Motor neuron (in vitro differentiated cells): Measurements from ENCODE around the gene PPP4C. TPM values are rescaled to one million over a fixed set of nuclear protein-coding genes. Genes with fewer than 3 reads are reported as not detected.
A peak's percentile ranks its signal among the peaks of the same experiment; 100 is the strongest.

Source experiments
- ATAC-seq, 8 experiments: fragments of 200-7000 bp; cut with Tn5 transposase; replicated peaks in 6 of 8; 2 replicates each; pipeline ENCODE4 v1.8.0; 2021; ENCODE audit warnings: mild to moderate bottlenecking in 8 of 8, moderate library complexity in 8 of 8
- H3K27ac ChIP-seq, 2 donors: fragments of 250-450 bp; sonication (Bioruptor Pico); 2 replicates each; pipeline ENCODE4 v1.9.0; 2021; ENCODE audit warnings: antibody characterized with exemption in 2 of 2, mild to moderate bottlenecking in 2 of 2, moderate library complexity in 1 of 2
- H3K4me1 ChIP-seq, 2 donors: fragments of 250-450 bp; sonication (Bioruptor Pico); replicated peaks in 1 of 2; 2 replicates each; pipeline ENCODE4 v1.6.1; 2021; ENCODE audit warnings: antibody characterized with exemption in 2 of 2, mild to moderate bottlenecking in 2 of 2, moderate library complexity in 1 of 2
- H3K4me3 ChIP-seq, 5 donors: fragments of 250-450 bp; sonication (Bioruptor Pico); 2 replicates each; pipeline ENCODE4 v1.9.0; 2021; ENCODE audit warnings: antibody characterized with exemption in 5 of 5, mild to moderate bottlenecking in 5 of 5, moderate library complexity in 4 of 5
- WGBS, 10 experiments: fragments of 450-650 bp; shearing (Covaris generic); methylation state at CpG; one replicate each; pipeline ENCODE4 v1.0.0; 2022; 5-methylcytosine and 5-hydroxymethylcytosine counted together
- in situ Hi-C, 9 experiments: fragments of 400-800 bp; cut with MboI; loops; one replicate each; pipeline ENCODE4 v1.15.0; 2021; ENCODE audit warnings: low sequenced_read_pairs in 9 of 9, low pct_unique_long_range_greater_than_20kb in 2 of 9; ENCODE audit not compliant: unreplicated experiment in 9 of 9
- total RNA-seq, 8 experiments: library from RNA; unstranded; fragments of 300-600 nt; gene quantifications; 2 replicates each; pipeline versions ENCODE4 v1.2.3 to v1.2.4, GENCODE V29; 2022

Gene PPP4C
- total RNA-seq, 8 experiments from 2014 or later = 40.1 to 83.7 (median 62.7) TPM

DNA sequence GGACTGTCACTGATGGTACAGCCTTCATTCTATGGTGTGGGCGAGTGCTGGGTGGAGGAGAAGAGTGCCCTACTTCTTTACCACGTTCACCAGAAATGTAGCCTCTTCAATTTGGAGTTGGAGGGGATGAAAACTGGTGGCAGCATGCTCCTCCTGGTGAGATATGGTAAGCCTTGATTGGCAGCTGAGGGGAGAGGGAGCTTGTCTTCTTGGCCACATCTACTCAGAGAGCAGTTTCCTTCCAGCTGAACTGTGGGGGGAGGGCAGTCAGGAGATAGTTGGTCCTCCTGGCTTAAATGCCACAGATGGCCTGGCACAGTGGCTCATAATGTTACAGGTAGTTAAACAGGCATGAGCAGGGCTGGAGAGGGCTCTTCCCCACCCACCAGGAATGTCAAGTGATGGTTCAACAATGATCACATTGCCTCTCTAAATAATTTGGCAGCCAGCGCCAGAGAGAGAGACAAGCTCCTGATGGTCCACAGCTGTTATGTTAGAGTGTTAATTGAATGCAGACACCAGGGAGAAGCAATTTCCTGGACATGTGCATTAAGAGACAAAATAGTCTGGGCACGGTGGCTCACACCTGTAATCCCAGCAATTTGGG lies 56.2 kb downstream of the PPP4C start:
- in situ Hi-C loops = no loop called here
- ATAC-seq = peak in 1 of 8 experiments; percentile 30
- Histone ChIP-seq H3K4me3 (no peak overlapping the region), H3K4me1 (no peaks in the 10 kb centered on the region), H3K27ac (no peak overlapping the region)
- 0 to 86% (median 65%) methylated on average over 1 to 4 of the region's 4 CpGs; no CpG with 5 or more reads in 3 of the 10 experiments for WGBS, 10 experiments

DNA sequence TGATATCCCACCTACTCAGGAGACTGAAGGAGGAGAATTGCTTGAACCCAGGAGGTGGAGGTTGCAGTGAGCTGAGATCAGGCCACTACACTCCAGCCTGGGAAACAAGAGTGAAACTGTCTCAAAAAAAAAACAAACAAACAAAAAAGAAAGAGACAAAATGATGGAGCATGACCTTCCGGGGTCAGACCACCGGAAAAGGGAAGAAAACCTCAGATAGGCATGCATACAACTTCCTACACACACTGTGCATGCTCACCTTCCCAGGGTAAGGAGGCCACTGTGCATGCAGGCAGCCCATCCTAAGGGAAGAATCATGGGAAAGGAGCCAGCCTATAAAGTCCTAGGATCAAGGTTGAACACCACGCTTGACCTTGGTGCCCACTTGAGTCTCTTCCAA lies 56.8 kb downstream of the PPP4C start:
- H3K4me3 ChIP-seq = no peak overlapping the region
- in situ Hi-C loops = no loop called here
- no peak for ATAC-seq
- no peaks in the 10 kb centered on the region for H3K4me1 ChIP-seq
- WGBS, 10 experiments = 60 to 100% (median 87%) methylated on average over 1 to 3 of the region's 3 CpGs; no CpG with 5 or more reads in 2 of the 10 experiments
- no peak overlapping the region for H3K27ac ChIP-seq

Other genes starting within 250 kb of the PPP4C start
- 10 to 100 TPM; 38.1 to 64.9 (median 44.0) TPM for gene CDIPT, start 212.8 kb upstream of the PPP4C start, total RNA-seq
- gene SEZ6L2, start 176.4 kb upstream of the PPP4C start, total RNA-seq = 10 to 100 TPM; 20.4 to 95.6 (median 70.1) TPM
- gene ASPHD1, start 175.5 kb upstream of the PPP4C start, total RNA-seq = 10 to 100 TPM in 7 of 8 experiments, 1 to 10 TPM in 1; 8.9 to 30.8 (median 16.9) TPM
- gene KCTD13, start 149.8 kb upstream of the PPP4C start, total RNA-seq = 10 to 100 TPM in 6 of 8 experiments, 1 to 10 TPM in 2; 9.1 to 82.6 (median 15.2) TPM
- 10 to 100 TPM; 34.4 to 77.6 (median 56.2) TPM for gene TMEM219, start 113.9 kb upstream of the PPP4C start, total RNA-seq
- 10 to 100 TPM; 27.0 to 54.4 (median 38.6) TPM for gene TAOK2, start 102.1 kb upstream of the PPP4C start, total RNA-seq
- gene HIRIP3, start 80.4 kb upstream of the PPP4C start, total RNA-seq = 10 to 100 TPM in 7 of 8 experiments, 1 to 10 TPM in 1; 7.9 to 30.4 (median 16.9) TPM
- 10 to 100 TPM; 31.9 to 61.2 (median 54.2) TPM for gene INO80E, start 79.8 kb upstream of the PPP4C start, total RNA-seq
- gene DOC2A, start 65.0 kb upstream of the PPP4C start, total RNA-seq = 1 to 10 TPM in 7 of 8 experiments, under 1 TPM in 1; 0.31 to 8.1 (median 4.0) TPM
- gene C16orf92, start 52.8 kb upstream of the PPP4C start, total RNA-seq = under 1 TPM in 5 of 8 experiments, not detected in 3; 0.43 to 0.90 (median 0.52) TPM
- gene TLCD3B, start 44.7 kb upstream of the PPP4C start, total RNA-seq = 10 to 100 TPM in 4 of 8 experiments, 1 to 10 TPM in 2, under 1 TPM in 2; 0.56 to 27.1 (median 10.3) TPM
- gene ALDOA, start 10.2 kb upstream of the PPP4C start, total RNA-seq = 1,000 to 10,000 TPM in 6 of 8 experiments, 100 to 1,000 TPM in 2; 475 to 1,633 (median 1,146) TPM
- 1 to 10 TPM in 2 of 8 experiments, under 1 TPM in 6; 0.25 to 1.6 (median 0.63) TPM for gene TBX6, start 15.9 kb downstream of the PPP4C start, total RNA-seq
- gene YPEL3, start 20.2 kb downstream of the PPP4C start, total RNA-seq = 10 to 100 TPM; 19.9 to 62.2 (median 35.8) TPM
- gene GDPD3, start 37.5 kb downstream of the PPP4C start, total RNA-seq = 1 to 10 TPM; 1.1 to 3.0 (median 2.1) TPM
- 10 to 100 TPM; 16.1 to 56.6 (median 31.8) TPM for gene MAPK3, start 47.2 kb downstream of the PPP4C start, total RNA-seq
- gene CORO1A, start 107.6 kb downstream of the PPP4C start, total RNA-seq = 10 to 100 TPM in 4 of 8 experiments, 1 to 10 TPM in 4; 1.3 to 19.9 (median 9.9) TPM
- 100 to 1,000 TPM in 7 of 8 experiments, 10 to 100 TPM in 1; 80.6 to 216 (median 144) TPM for gene BOLA2B, start 117.7 kb downstream of the PPP4C start, total RNA-seq
- 10 to 100 TPM in 6 of 8 experiments, 1 to 10 TPM in 2; 6.0 to 28.0 (median 14.3) TPM for gene SLX1A, start 117.9 kb downstream of the PPP4C start, total RNA-seq
- gene SULT1A3, start 123.3 kb downstream of the PPP4C start, total RNA-seq = 10 to 100 TPM in 4 of 8 experiments, 1 to 10 TPM in 4; 4.6 to 21.6 (median 9.3) TPM
- gene NPIPB13, start 172.5 kb downstream of the PPP4C start, total RNA-seq = 1 to 10 TPM in 7 of 8 experiments, under 1 TPM in 1; 0.92 to 9.5 (median 1.9) TPM